Measurements from ENCODE around the gene GOT1.

The GOT1 gene

DNA sequence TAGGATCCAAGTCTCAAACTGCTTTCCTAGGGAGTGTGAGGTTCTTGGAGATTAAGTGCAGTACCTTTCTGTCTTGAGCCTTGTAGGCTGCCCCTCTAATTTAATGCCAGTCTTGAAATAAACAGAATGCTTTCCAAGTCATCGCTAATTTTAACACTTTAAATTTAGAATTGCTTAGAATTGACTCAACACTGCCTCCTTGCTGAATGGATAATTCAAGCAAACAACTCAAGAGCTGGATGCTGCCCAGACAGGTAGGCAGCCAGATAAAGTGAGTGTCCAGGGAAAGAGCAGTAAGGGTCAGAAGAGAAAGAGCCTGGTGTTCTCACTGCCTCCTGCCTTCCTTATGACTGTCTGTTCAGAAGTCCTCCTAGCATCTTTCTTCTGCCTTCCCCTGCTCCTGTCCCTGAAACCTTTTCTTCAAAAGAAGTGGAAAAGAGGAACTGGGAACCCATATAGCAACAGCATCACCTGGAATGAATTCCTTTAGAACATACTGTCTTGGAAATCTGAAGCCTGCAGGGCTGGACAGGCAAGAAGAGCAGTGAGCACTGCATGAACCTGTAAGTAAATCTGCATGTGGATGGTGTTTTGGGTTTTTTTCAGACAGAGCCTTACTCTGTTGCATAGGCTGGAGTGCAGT, 3.1 kb upstream of the GOT1 start:
- Histone ChIP-seq H3K4me3 (ENCODE audit: low read depth in 1 of 2, low read length in 1 of 2) (no peak overlapping the region), H3K27me3 (no peaks in the 10 kb centered on the region), H3K4me1 (ENCODE audit: control insufficient read depth in 1 of 2, insufficient read depth in 1 of 2, low read depth in 1 of 2, low read length in 1 of 2) (peaks cover 6 to 11% of the 10 kb centered on the region in 2 experiments), H3K9me3 (no peaks in the 10 kb centered on the region), H3K36me3 (no peaks in the 10 kb centered on the region), H3K27ac (no peak overlapping the region)
- TF ChIP-seq, protein P1, sequence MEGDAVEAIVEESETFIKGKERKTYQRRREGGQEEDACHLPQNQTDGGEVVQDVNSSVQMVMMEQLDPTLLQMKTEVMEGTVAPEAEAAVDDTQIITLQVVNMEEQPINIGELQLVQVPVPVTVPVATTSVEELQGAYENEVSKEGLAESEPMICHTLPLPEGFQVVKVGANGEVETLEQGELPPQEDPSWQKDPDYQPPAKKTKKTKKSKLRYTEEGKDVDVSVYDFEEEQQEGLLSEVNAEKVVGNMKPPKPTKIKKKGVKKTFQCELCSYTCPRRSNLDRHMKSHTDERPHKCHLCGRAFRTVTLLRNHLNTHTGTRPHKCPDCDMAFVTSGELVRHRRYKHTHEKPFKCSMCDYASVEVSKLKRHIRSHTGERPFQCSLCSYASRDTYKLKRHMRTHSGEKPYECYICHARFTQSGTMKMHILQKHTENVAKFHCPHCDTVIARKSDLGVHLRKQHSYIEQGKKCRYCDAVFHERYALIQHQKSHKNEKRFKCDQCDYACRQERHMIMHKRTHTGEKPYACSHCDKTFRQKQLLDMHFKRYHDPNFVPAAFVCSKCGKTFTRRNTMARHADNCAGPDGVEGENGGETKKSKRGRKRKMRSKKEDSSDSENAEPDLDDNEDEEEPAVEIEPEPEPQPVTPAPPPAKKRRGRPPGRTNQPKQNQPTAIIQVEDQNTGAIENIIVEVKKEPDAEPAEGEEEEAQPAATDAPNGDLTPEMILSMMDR (IDR thresholded peaks at IDR 0.05), result no peak

DNA sequence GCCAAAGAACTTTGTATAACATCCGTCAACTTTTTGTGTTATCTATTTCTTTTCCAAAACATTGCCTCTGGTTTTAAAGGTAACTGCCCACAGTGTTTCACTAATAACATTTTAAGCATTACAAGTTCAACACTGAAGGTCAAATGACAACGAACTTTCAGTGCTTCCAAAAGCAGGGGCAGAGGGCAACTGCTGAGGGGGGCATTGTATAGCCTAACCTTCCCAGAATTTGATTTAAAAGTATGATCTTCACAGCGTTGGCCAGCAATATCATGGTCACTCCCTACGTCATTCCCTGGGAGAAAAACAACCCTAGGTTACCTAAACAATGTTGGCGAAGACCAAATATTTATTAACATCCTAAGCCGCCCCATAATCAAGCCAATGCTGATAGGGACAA, 2.5 kb upstream of the GOT1 start:
- Histone ChIP-seq H3K4me1 (ENCODE audit: control insufficient read depth in 1 of 2, insufficient read depth in 1 of 2, low read depth in 1 of 2, low read length in 1 of 2) (peaks cover 6 to 11% of the 10 kb centered on the region in 2 experiments), H3K27me3 (no peaks in the 10 kb centered on the region), H3K4me3 (ENCODE audit: low read depth in 1 of 2, low read length in 1 of 2) (no peak overlapping the region), H3K9me3 (no peaks in the 10 kb centered on the region), H3K36me3 (no peaks in the 10 kb centered on the region), H3K27ac (no peak overlapping the region)
- TF ChIP-seq, protein P1 (IDR thresholded peaks at IDR 0.05), result no peak

DNA sequence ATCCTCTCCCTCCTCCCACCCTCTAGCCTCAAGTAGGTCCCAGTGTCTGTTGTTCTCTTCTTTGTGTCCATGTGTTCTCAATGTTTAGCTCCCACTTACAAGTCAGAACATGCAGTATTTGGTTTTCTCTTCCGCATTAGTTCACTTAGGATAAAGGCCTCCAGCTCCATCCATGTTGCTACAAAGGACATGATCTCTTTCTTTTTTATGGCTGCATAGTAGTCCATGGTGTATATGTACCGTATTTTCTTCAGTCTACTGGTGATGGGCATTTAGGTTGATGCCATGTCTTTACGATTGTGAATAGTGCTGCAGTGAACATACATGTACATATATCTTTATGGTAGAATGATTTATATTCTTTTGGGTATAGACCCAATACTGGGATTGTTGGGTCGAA, 1.6 kb upstream of the GOT1 start:
- TF ChIP-seq, protein P1 (IDR thresholded peaks at IDR 0.05), result no peak
- no peaks in the 10 kb centered on the region for H3K9me3 ChIP-seq

DNA sequence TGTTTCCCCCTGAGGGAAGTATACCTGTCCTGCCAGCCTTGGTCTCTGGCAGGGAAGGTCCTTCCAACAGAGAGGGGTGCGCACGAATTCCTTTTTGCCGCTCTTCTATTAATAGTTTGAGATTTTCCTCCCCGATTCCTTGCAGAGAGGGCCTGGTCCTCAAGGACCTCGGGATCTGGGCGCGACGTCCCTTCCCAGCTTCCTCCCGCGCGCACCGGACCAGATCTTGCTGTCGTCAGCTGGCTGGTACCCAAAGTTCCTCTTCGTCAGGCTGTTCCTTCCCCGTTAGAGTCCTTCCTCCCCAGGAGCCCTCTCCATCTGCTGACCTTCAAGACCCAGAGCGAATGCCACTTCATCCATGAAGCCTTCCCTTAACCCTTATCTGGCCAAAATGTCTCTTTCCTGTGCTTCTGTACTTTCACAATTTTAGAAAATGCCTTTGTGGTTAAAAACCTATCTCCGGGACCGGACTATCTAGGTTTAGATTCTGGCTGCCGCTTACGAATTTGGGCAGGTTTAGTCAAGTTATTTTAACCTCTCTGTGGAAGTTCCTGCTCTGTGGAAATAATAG, 851 bp upstream of the GOT1 start:
- Histone ChIP-seq H3K9me3 (no peaks in the 10 kb centered on the region), H3K36me3 (no peaks in the 10 kb centered on the region), H3K4me1 (ENCODE audit: control insufficient read depth in 1 of 2, insufficient read depth in 1 of 2, low read depth in 1 of 2, low read length in 1 of 2) (peaks cover 6 to 11% of the 10 kb centered on the region in 2 experiments), H3K27me3 (no peaks in the 10 kb centered on the region), H3K27ac (peak overlapping the region; percentile 66), H3K4me3 (ENCODE audit: low read depth in 1 of 2, low read length in 1 of 2) (peak overlapping the region; percentile 68 to 74)
- TF ChIP-seq, protein P1 (IDR thresholded peaks at IDR 0.05), result no peak

More for the DNA sequence above, 1.6 kb upstream of the GOT1 start:
- Histone ChIP-seq H3K4me3 (ENCODE audit: low read depth in 1 of 2, low read length in 1 of 2) (no peak overlapping the region), H3K27ac (no peak overlapping the region), H3K27me3 (no peaks in the 10 kb centered on the region), H3K4me1 (ENCODE audit: control insufficient read depth in 1 of 2, insufficient read depth in 1 of 2, low read depth in 1 of 2, low read length in 1 of 2) (peaks cover 6 to 11% of the 10 kb centered on the region in 2 experiments), H3K36me3 (no peaks in the 10 kb centered on the region)

DNA sequence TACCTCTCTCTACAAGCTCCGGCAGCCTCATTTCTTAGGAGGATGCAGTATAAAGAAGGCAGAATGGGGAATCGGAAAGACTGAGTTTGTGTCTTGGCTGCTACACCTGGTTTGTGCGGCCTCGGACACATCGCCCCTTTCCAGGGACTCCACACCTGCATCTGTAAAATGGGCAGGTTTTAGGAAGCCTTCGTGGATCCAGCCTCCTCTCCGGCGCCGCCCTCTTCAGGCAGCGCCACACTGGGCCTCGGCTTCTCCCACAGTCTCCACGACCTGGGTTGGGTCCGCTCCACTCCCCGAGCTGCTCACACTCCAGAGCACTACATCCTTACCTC, 341 bp downstream of the GOT1 start:
- no peaks in the 10 kb centered on the region for H3K36me3 ChIP-seq
- H3K27me3 ChIP-seq, result no peaks in the 10 kb centered on the region
- TF ChIP-seq, protein P1 (IDR thresholded peaks at IDR 0.05), result no peak
- H3K4me3 ChIP-seq (ENCODE audit: low read depth in 1 of 2, low read length in 1 of 2), result peak overlapping the region; percentile 68 to 74
- peaks cover 6 to 11% of the 10 kb centered on the region in 2 experiments for H3K4me1 ChIP-seq (ENCODE audit: control insufficient read depth in 1 of 2, insufficient read depth in 1 of 2, low read depth in 1 of 2, low read length in 1 of 2)
- H3K9me3 ChIP-seq, result no peaks in the 10 kb centered on the region
- H3K27ac ChIP-seq, result peak overlapping the region; percentile 66
